ENCODE measurements around the gene CNST.
"Not testable (repeated sequence)": the region's sequence is repeated elsewhere in the genome, so short reads cannot be mapped to it uniquely, and the experiment has no call there.

CNST gene

GRCh38 chr1:246591958-246592357 is 25.7 kb downstream of the CNST start:
- Histone ChIP-seq H3K36me3 (ENCODE audit: control insufficient read depth, insufficient read depth, low read length) (no peaks in the 10 kb centered on the region), H3K4me3 (ENCODE audit: low read length) (no peak overlapping the region), H3K4me1 (ENCODE audit: control insufficient read depth, insufficient read depth, low read length) (peaks cover 13% of the 10 kb centered on the region), H3K9me3 (ENCODE audit: control insufficient read depth, low read length) (no peaks in the 10 kb centered on the region), H3K27me3 (ENCODE audit: control insufficient read depth, insufficient read depth, low read length) (no peaks in the 10 kb centered on the region), H3K9ac (ENCODE audit: low read length) (no peak overlapping the region)

GRCh38 chr1:246592695-246593094 is 26.4 kb downstream of the CNST start:
- H3K4me1 ChIP-seq (ENCODE audit: control insufficient read depth, insufficient read depth, low read length) = peaks cover 13% of the 10 kb centered on the region
- H3K9me3 ChIP-seq (ENCODE audit: control insufficient read depth, low read length) = no peaks in the 10 kb centered on the region
- no peaks in the 10 kb centered on the region for H3K36me3 ChIP-seq (ENCODE audit: control insufficient read depth, insufficient read depth, low read length)
- no peak overlapping the region for H3K9ac ChIP-seq (ENCODE audit: low read length)
- no peaks in the 10 kb centered on the region for H3K27me3 ChIP-seq (ENCODE audit: control insufficient read depth, insufficient read depth, low read length)
- H3K4me3 ChIP-seq (ENCODE audit: low read length) = no peak overlapping the region

GRCh38 chr1:246595146-246595545 is 28.9 kb downstream of the CNST start:
- Histone ChIP-seq H3K4me3 (ENCODE audit: low read length) (no peak overlapping the region), H3K4me1 (ENCODE audit: control insufficient read depth, insufficient read depth, low read length) (peaks cover 15% of the 10 kb centered on the region), H3K9me3 (ENCODE audit: control insufficient read depth, low read length) (no peaks in the 10 kb centered on the region), H3K27me3 (ENCODE audit: control insufficient read depth, insufficient read depth, low read length) (no peaks in the 10 kb centered on the region), H3K36me3 (ENCODE audit: control insufficient read depth, insufficient read depth, low read length) (no peaks in the 10 kb centered on the region), H3K9ac (ENCODE audit: low read length) (no peak overlapping the region)

DNA sequence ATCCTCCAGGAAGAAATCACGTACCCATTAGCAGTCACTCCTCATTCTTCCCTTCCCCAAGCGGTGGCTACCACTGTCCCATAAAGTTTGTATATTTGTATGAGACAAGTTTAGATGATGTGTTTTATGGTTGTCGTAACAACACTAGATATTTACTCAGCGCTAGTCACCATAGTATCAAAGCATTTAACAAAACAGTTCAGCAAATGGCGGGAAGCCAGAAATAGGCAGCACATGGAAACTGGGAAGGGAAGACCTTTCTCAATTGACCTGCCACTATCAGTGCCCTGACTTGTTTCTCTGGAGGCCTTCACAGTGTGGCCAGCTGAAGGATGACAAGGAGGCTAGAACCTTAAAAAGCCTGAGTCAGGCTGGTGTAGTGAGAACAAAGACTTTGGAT is 31.1 kb downstream of the CNST start:
- no peaks in the 10 kb centered on the region for H3K9me3 ChIP-seq (ENCODE audit: control insufficient read depth, low read length)
- no peaks in the 10 kb centered on the region for H3K36me3 ChIP-seq (ENCODE audit: control insufficient read depth, insufficient read depth, low read length)
- H3K4me3 ChIP-seq (ENCODE audit: low read length) = no peak overlapping the region
- no peaks in the 10 kb centered on the region for H3K27me3 ChIP-seq (ENCODE audit: control insufficient read depth, insufficient read depth, low read length)
- no peak overlapping the region for H3K9ac ChIP-seq (ENCODE audit: low read length)
- H3K4me1 ChIP-seq (ENCODE audit: control insufficient read depth, insufficient read depth, low read length) = peaks cover 15% of the 10 kb centered on the region

DNA sequence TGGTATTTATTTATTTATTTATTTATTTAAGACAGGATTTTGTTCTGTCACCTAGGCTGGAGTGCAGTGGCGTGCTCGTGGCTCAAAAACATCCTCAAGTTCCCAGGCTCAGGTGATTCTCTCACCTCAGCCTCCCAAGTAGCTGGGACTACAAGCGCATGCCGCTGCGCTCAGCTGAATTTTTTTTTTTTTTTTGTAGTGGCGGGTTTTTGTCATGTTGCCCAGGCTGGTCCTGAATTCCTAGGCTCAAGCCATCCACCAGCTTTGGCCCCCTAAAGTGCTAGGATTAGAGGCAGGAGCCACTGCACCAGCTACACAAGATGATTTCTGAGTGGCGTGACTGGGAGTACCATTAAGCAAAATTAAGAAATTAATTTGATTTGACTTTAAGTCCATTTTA is 31.7 kb downstream of the CNST start:
- H3K9ac ChIP-seq (ENCODE audit: low read length) = no peak overlapping the region
- no peaks in the 10 kb centered on the region for H3K27me3 ChIP-seq (ENCODE audit: control insufficient read depth, insufficient read depth, low read length)
- no peaks in the 10 kb centered on the region for H3K36me3 ChIP-seq (ENCODE audit: control insufficient read depth, insufficient read depth, low read length)
- H3K9me3 ChIP-seq (ENCODE audit: control insufficient read depth, low read length) = no peaks in the 10 kb centered on the region
- H3K4me3 ChIP-seq (ENCODE audit: low read length) = no peak overlapping the region
- peaks cover 15% of the 10 kb centered on the region for H3K4me1 ChIP-seq (ENCODE audit: control insufficient read depth, insufficient read depth, low read length)

- H3K9ac ChIP-seq (ENCODE audit: low read length) = no peak overlapping the region
- no peaks in the 10 kb centered on the region for H3K27me3 ChIP-seq (ENCODE audit: control insufficient read depth, insufficient read depth, low read length)
- peaks cover 11% of the 10 kb centered on the region for H3K4me1 ChIP-seq (ENCODE audit: control insufficient read depth, insufficient read depth, low read length)
- no peaks in the 10 kb centered on the region for H3K9me3 ChIP-seq (ENCODE audit: control insufficient read depth, low read length)
- H3K4me3 ChIP-seq (ENCODE audit: low read length) = no peak overlapping the region
- H3K36me3 ChIP-seq (ENCODE audit: control insufficient read depth, insufficient read depth, low read length) = no peaks in the 10 kb centered on the region
Measured at GRCh38 chr1:246599315-246599714, 33.1 kb downstream of the CNST start.

GRCh38 chr1:246600579-246600978 is 34.3 kb downstream of the CNST start:
- Histone ChIP-seq H3K27me3 (ENCODE audit: control insufficient read depth, insufficient read depth, low read length) (no peaks in the 10 kb centered on the region), H3K36me3 (ENCODE audit: control insufficient read depth, insufficient read depth, low read length) (no peaks in the 10 kb centered on the region), H3K4me1 (ENCODE audit: control insufficient read depth, insufficient read depth, low read length) (peaks cover 11% of the 10 kb centered on the region), H3K9ac (ENCODE audit: low read length) (no peak overlapping the region), H3K9me3 (ENCODE audit: control insufficient read depth, low read length) (no peaks in the 10 kb centered on the region), H3K4me3 (ENCODE audit: low read length) (no peak overlapping the region)

- H3K4me3 ChIP-seq (ENCODE audit: low read length) = no peak overlapping the region
- no peaks in the 10 kb centered on the region for H3K9me3 ChIP-seq (ENCODE audit: control insufficient read depth, low read length)
- H3K4me1 ChIP-seq (ENCODE audit: control insufficient read depth, insufficient read depth, low read length) = peaks cover 9% of the 10 kb centered on the region
- H3K9ac ChIP-seq (ENCODE audit: low read length) = no peak overlapping the region
- H3K36me3 ChIP-seq (ENCODE audit: control insufficient read depth, insufficient read depth, low read length) = no peaks in the 10 kb centered on the region
- no peaks in the 10 kb centered on the region for H3K27me3 ChIP-seq (ENCODE audit: control insufficient read depth, insufficient read depth, low read length)
Measured at GRCh38 chr1:246602194-246602593, 35.9 kb downstream of the CNST start.

DNA sequence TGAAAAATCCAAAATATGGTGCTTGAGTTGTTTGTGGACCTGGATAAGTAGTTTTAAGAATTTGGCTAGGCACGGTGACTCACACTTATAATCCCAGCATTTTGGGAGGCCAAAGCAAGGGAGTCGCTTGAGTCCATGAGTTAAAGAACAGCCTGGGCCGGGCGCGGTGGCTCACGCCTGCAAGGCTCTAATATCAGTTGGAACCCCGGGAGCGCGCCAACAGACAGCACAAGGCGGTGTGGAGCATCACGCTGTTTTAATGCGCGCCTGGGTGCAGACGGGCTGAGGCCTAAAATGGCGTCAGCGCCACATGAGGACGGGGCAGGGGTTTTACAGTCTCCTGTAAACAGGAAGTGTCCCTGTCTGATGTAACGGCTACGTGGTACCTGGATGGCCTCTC is 39.0 kb downstream of the CNST start:
- not testable (repeated sequence) for H3K27me3 ChIP-seq (ENCODE audit: control insufficient read depth, insufficient read depth, low read length); H3K9ac ChIP-seq (ENCODE audit: low read length); H3K4me1 ChIP-seq (ENCODE audit: control insufficient read depth, insufficient read depth, low read length); H3K9me3 ChIP-seq (ENCODE audit: control insufficient read depth, low read length); H3K4me3 ChIP-seq (ENCODE audit: low read length); H3K36me3 ChIP-seq (ENCODE audit: control insufficient read depth, insufficient read depth, low read length)

DNA sequence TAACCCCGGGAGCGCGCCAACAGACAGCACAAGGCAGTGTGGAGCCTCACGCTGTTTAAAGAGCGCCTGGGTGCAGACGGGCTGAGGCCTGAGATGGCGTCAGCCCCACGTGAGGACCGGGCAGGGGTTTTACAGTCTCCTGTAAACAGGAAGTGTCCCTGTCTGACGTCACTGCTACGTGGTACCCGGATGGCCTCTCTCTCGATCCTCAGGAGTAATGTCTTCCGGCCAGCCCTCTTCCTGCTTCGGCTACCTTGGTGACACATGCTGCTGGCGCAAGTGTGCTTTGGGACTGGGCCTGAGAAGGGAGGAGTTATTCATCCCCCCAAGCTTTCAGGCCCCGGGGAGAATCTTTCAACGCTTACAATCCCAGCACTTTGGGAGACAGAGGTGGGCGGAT is 41.2 kb downstream of the CNST start:
- no peak overlapping the region for H3K4me3 ChIP-seq (ENCODE audit: low read length)
- H3K9ac ChIP-seq (ENCODE audit: low read length) = no peak overlapping the region
- H3K4me1 ChIP-seq (ENCODE audit: control insufficient read depth, insufficient read depth, low read length) = peaks cover 10% of the 10 kb centered on the region
- H3K9me3 ChIP-seq (ENCODE audit: control insufficient read depth, low read length) = no peaks in the 10 kb centered on the region
- no peaks in the 10 kb centered on the region for H3K36me3 ChIP-seq (ENCODE audit: control insufficient read depth, insufficient read depth, low read length)
- H3K27me3 ChIP-seq (ENCODE audit: control insufficient read depth, insufficient read depth, low read length) = no peaks in the 10 kb centered on the region

GRCh38 chr1:246608616-246609376 is 42.5 kb downstream of the CNST start:
- Histone ChIP-seq H3K9ac (ENCODE audit: low read length) (no peak overlapping the region), H3K4me1 (ENCODE audit: control insufficient read depth, insufficient read depth, low read length) (peaks cover 10% of the 10 kb centered on the region), H3K27me3 (ENCODE audit: control insufficient read depth, insufficient read depth, low read length) (no peaks in the 10 kb centered on the region), H3K9me3 (ENCODE audit: control insufficient read depth, low read length) (no peaks in the 10 kb centered on the region), H3K36me3 (ENCODE audit: control insufficient read depth, insufficient read depth, low read length) (no peaks in the 10 kb centered on the region), H3K4me3 (ENCODE audit: low read length) (no peak overlapping the region)

- H3K4me3 ChIP-seq (ENCODE audit: low read length) = no peak overlapping the region
- H3K9me3 ChIP-seq (ENCODE audit: control insufficient read depth, low read length) = no peaks in the 10 kb centered on the region
- no peaks in the 10 kb centered on the region for H3K27me3 ChIP-seq (ENCODE audit: control insufficient read depth, insufficient read depth, low read length)
- H3K9ac ChIP-seq (ENCODE audit: low read length) = no peak overlapping the region
- peaks cover 10% of the 10 kb centered on the region for H3K4me1 ChIP-seq (ENCODE audit: control insufficient read depth, insufficient read depth, low read length)
- no peaks in the 10 kb centered on the region for H3K36me3 ChIP-seq (ENCODE audit: control insufficient read depth, insufficient read depth, low read length)
Measured at GRCh38 chr1:246609632-246610031, 43.4 kb downstream of the CNST start.
